ENCODE data around the gene GPR42. TPM values are rescaled to one million over a fixed set of nuclear protein-coding genes. Genes with fewer than 3 reads are reported as not detected.

The GPR42 gene
- total RNA-seq, 1 experiment from 2014 or later, result not detected

- CTCF ChIA-PET, result no interaction called here
Observed at GRCh38 chr19:35396240-35396885, 25.5 kb downstream of the GPR42 start.

GRCh38 chr19:35397064-35397463, 26.2 kb downstream of the GPR42 start:
- H3K79me2 ChIP-seq (ENCODE audit: insufficient read depth, low read length), result no peaks in the 10 kb centered on the region
- H3K27me3 ChIP-seq (ENCODE audit: insufficient read depth, low read length), result no peaks in the 10 kb centered on the region
- no peak overlapping the region for H3K27ac ChIP-seq (ENCODE audit: low read depth, low read length)
- no TSS peak for BruUV-seq (replicated peaks)
- POLR2A ChIA-PET, result no interaction called here
- CTCF ChIA-PET, result no interaction called here
- no peak overlapping the region for H3K4me3 ChIP-seq (replicated peaks in 1 of 2; ENCODE audit: low read depth in 1 of 2, low read length in 2 of 2)
- no peaks in the 10 kb centered on the region for H3K4me1 ChIP-seq (ENCODE audit: control insufficient read depth in 1 of 2, insufficient read depth in 2 of 2, low read length in 2 of 2)
- no peak for DNase-seq (ENCODE audit: low read depth, low spot score)
- no peak for ATAC-seq
- H3K9me3 ChIP-seq (ENCODE audit: control insufficient read depth in 1 of 2, insufficient read depth in 1 of 2, low read depth in 1 of 2, low read length in 2 of 2), result no peaks in the 10 kb centered on the region
- no peaks in the 10 kb centered on the region for H4K20me1 ChIP-seq (ENCODE audit: insufficient read depth)
- RAD21 ChIA-PET (ENCODE audit: low non-redundant PET in 1 of 2, low total read pairs in 2 of 2, uncharacterized antibody in 2 of 2, unreplicated experiment in 2 of 2), result no interaction called here
- no peak for TF ChIP-seq EGR1 (IDR thresholded peaks at IDR 0.05; ENCODE audit: low read depth)
- TF ChIP-seq, protein P1, sequence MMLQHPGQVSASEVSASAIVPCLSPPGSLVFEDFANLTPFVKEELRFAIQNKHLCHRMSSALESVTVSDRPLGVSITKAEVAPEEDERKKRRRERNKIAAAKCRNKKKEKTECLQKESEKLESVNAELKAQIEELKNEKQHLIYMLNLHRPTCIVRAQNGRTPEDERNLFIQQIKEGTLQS (IDR thresholded peaks at IDR 0.05), result no peak
- no peak for TF ChIP-seq FOSL1 (IDR thresholded peaks at IDR 0.05; ENCODE audit: low read depth)
- TF ChIP-seq ZBTB33 (IDR thresholded peaks at IDR 0.05; ENCODE audit: extremely low read depth, insufficient replicate concordance, low read length), result no peak
- TF ChIP-seq, protein P2, sequence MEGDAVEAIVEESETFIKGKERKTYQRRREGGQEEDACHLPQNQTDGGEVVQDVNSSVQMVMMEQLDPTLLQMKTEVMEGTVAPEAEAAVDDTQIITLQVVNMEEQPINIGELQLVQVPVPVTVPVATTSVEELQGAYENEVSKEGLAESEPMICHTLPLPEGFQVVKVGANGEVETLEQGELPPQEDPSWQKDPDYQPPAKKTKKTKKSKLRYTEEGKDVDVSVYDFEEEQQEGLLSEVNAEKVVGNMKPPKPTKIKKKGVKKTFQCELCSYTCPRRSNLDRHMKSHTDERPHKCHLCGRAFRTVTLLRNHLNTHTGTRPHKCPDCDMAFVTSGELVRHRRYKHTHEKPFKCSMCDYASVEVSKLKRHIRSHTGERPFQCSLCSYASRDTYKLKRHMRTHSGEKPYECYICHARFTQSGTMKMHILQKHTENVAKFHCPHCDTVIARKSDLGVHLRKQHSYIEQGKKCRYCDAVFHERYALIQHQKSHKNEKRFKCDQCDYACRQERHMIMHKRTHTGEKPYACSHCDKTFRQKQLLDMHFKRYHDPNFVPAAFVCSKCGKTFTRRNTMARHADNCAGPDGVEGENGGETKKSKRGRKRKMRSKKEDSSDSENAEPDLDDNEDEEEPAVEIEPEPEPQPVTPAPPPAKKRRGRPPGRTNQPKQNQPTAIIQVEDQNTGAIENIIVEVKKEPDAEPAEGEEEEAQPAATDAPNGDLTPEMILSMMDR (IDR thresholded peaks at IDR 0.05 in 2 of 3, conservative IDR thresholded peaks at IDR 0.05 in 1 of 3; ENCODE audit: borderline replicate concordance in 1 of 3, insufficient read depth in 1 of 3, low read depth in 2 of 3, low read length in 2 of 3), result no peak
- no peak for TF ChIP-seq JUND (IDR thresholded peaks at IDR 0.05)
- H2AFZ ChIP-seq (ENCODE audit: low read depth, low read length, poor library complexity, severe bottlenecking), result no peak overlapping the region
- H3K9ac ChIP-seq (ENCODE audit: low read length), result no peak overlapping the region
- H3K9me2 ChIP-seq (ENCODE audit: insufficient read depth), result no peaks in the 10 kb centered on the region
- no peak overlapping the region for H3K4me2 ChIP-seq (ENCODE audit: low read length)
- no peaks in the 10 kb centered on the region for H3K36me3 ChIP-seq (ENCODE audit: control insufficient read depth in 1 of 2, insufficient read depth in 2 of 2, low read length in 2 of 2)
- intact Hi-C loops (cut with micrococcal nuclease), result no loop called here

More at GRCh38 chr19:35396240-35396885, 25.5 kb downstream of the GPR42 start:
- RAD21 ChIA-PET (ENCODE audit: low non-redundant PET in 1 of 2, low total read pairs in 2 of 2, uncharacterized antibody in 2 of 2, unreplicated experiment in 2 of 2), result no interaction called here
- intact Hi-C loops (cut with micrococcal nuclease), result no loop called here
- H3K9me2 ChIP-seq (ENCODE audit: insufficient read depth), result no peaks in the 10 kb centered on the region
- H3K9ac ChIP-seq (ENCODE audit: low read length), result no peak overlapping the region
- no peaks in the 10 kb centered on the region for H3K4me1 ChIP-seq (ENCODE audit: control insufficient read depth in 1 of 2, insufficient read depth in 2 of 2, low read length in 2 of 2)
- TF ChIP-seq, protein P2 (IDR thresholded peaks at IDR 0.05 in 2 of 3, conservative IDR thresholded peaks at IDR 0.05 in 1 of 3; ENCODE audit: borderline replicate concordance in 1 of 3, insufficient read depth in 1 of 3, low read depth in 2 of 3, low read length in 2 of 3), result no peak
- no peak for TF ChIP-seq JUND (IDR thresholded peaks at IDR 0.05)
- TF ChIP-seq, protein P1 (IDR thresholded peaks at IDR 0.05), result no peak
- BruUV-seq (replicated peaks), result no TSS peak
- no peak overlapping the region for H2AFZ ChIP-seq (ENCODE audit: low read depth, low read length, poor library complexity, severe bottlenecking)
- DNase-seq (ENCODE audit: low read depth, low spot score), result no peak
- H3K27me3 ChIP-seq (ENCODE audit: insufficient read depth, low read length), result no peaks in the 10 kb centered on the region
- H3K79me2 ChIP-seq (ENCODE audit: insufficient read depth, low read length), result no peaks in the 10 kb centered on the region
- no peaks in the 10 kb centered on the region for H4K20me1 ChIP-seq (ENCODE audit: insufficient read depth)
- POLR2A ChIA-PET, result no interaction called here
- no peak overlapping the region for H3K4me2 ChIP-seq (ENCODE audit: low read length)
- no peaks in the 10 kb centered on the region for H3K9me3 ChIP-seq (ENCODE audit: control insufficient read depth in 1 of 2, insufficient read depth in 1 of 2, low read depth in 1 of 2, low read length in 2 of 2)
- no peak overlapping the region for H3K27ac ChIP-seq (ENCODE audit: low read depth, low read length)
- no peak for ATAC-seq
- H3K36me3 ChIP-seq (ENCODE audit: control insufficient read depth in 1 of 2, insufficient read depth in 2 of 2, low read length in 2 of 2), result no peaks in the 10 kb centered on the region
- no peak overlapping the region for H3K4me3 ChIP-seq (replicated peaks in 1 of 2; ENCODE audit: low read depth in 1 of 2, low read length in 2 of 2)
